ENCODE measurements around the gene F9.
"Not testable (repeated sequence)": the region's sequence is repeated elsewhere in the genome, so short reads cannot be mapped to it uniquely, and the experiment has no call there.

F9 gene

DNA sequence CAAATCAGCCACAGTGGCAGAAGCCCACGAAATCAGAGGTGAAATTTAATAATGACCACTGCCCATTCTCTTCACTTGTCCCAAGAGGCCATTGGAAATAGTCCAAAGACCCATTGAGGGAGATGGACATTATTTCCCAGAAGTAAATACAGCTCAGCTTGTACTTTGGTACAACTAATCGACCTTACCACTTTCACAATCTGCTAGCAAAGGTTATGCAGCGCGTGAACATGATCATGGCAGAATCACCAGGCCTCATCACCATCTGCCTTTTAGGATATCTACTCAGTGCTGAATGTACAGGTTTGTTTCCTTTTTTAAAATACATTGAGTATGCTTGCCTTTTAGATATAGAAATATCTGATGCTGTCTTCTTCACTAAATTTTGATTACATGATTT, at the start of gene F9:
Gene F9, plus strand, starts transcription at position 190 of the 400 bp plus-strand sequence. Its CDS starts 26 bp downstream, at position 216.
- no peak for DNase-seq (ENCODE audit: low read depth in 2 of 2)

GRCh38 chrX:139483699-139484098, 46.8 kb upstream of the F9 start:
- no peak for DNase-seq (ENCODE audit: low read depth in 2 of 2)

DNA sequence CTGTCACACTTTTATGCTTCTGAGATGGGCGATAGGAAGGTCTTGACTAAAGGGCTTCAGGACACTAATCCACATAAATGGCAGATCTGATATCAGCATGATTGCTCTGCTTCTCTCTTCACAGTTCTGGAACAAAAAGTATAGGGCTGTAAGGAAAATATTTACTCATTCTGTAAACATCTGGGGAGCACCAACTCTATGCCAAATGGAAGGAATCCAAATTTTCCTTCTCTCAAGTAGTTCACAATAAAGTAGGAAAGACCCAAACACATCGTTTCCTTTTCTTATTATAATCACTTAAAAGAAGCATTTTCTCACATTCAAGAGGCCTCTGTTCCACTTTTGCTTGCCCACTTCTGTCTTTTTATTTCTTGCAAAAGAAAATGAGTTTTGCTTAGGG, 45.9 kb upstream of the F9 start:
- DNase-seq (ENCODE audit: low read depth in 2 of 2) = no peak

DNA sequence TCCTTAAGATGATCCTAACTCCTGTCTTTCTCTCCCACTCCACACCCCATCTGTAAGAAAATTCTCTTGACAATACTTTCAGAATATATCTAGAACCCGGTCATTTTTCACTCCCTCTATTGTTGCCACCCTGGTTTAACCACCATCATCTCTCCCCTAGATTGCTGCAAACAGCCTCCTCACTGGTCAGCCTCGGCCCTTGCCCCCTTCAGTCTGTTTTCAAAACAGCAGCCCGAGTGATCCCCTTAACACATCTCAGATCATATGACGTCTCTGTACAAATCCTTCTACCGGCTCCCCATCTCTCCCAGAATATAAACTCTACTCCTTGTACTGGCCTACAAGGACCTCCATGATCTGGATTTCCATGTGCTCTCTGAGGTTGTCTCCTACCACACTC, 35.2 kb upstream of the F9 start:
- DNase-seq (ENCODE audit: low read depth in 2 of 2) = no peak

DNA sequence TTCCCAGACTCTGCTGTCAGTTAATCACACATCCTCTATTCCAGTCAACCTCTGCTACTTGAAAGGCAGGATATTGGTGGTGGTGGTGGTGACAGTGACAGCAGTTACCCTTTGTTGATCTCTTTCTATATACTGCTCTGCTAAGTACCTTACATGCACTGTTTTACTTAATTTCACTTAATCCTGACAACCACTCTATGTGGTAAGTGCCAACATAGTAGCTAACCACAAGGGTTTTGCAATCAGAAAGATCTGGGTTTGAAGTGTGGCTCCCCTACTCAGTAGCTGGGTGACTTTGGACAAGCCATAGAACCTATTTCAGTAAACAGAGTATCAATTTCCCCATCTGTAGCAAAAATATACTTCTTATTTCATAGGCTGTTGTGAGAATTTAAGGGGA, 24.2 kb upstream of the F9 start:
- DNase-seq (ENCODE audit: low read depth in 2 of 2) = no peak

GRCh38 chrX:139508099-139508498, 22.4 kb upstream of the F9 start:
- DNase-seq (ENCODE audit: low read depth in 2 of 2) = no peak

GRCh38 chrX:139518475-139518874, 12.1 kb upstream of the F9 start:
- DNase-seq (ENCODE audit: low read depth in 2 of 2) = no peak

GRCh38 chrX:139528829-139529228, 1.7 kb upstream of the F9 start:
- not testable (repeated sequence) for DNase-seq (ENCODE audit: low read depth in 2 of 2)

DNA sequence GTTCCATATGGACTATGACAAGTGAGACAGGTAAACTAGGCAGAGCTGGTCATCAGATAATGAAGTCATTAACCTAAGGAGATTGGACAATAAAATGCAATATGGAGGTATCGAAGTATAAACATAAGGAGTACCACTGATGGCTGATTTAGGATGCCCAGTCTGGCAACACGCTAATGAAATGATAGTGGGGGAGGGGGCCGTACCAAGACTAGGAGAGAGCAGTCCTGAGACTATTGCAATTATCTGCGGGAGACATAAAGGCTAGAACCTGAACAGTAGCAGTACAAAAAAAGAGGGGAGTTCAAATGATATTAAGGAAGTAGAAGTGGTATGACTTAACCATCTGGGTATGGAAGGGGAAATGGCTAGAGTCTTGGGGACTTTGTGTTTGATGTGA, 2.3 kb downstream of the F9 start:
- DNase-seq (ENCODE audit: low read depth in 2 of 2) = no peak

DNA sequence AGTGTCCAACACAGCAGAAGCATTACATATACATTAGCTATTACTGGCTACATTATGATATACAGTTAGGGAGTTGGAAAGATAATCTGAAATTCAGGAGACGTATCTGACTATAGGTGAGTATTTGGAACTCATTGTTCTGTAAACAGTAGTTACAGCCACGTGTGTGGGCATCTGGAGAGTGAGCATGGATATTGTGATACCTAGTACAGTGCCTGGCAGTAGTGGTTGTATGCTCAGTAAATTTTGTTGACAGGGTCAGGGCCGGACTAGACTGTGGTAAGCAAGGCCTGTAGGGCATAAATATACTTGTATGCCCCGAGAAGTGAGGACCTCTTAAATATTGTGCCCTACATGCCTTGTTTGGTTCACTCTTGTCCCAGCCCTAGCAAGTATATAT, 2.9 kb downstream of the F9 start:
- DNase-seq (ENCODE audit: low read depth in 2 of 2) = no peak

GRCh38 chrX:139538907-139539790, 8.6 kb downstream of the F9 start:
- no peak for DNase-seq (ENCODE audit: low read depth in 2 of 2)

GRCh38 chrX:139542652-139543051, 12.1 kb downstream of the F9 start:
- no peak for DNase-seq (ENCODE audit: low read depth in 2 of 2)

GRCh38 chrX:139543920-139544319, 13.4 kb downstream of the F9 start:
- DNase-seq (ENCODE audit: low read depth in 2 of 2) = no peak

DNA sequence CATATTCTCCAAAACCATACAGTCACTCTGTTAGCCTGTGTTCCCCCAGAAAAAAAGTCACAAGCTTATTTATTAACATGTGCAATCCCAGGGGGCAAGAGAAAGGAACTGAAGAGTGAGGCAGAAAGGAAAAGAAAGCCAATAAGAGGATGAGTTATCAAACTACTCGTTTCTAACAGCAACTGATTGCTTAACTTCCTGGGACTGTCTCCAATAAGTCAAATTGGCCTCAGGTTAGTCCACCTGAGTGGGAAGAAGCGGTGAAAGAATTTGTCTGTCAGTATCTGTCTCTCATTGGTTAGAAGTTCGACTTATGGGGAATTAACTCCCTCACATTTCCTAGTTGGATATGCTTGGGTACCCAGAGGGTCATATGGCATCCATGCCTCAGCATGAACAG, 14.1 kb downstream of the F9 start:
- no peak for DNase-seq (ENCODE audit: low read depth in 2 of 2)

GRCh38 chrX:139554376-139554775, 23.8 kb downstream of the F9 start:
- no peak for DNase-seq (ENCODE audit: low read depth in 2 of 2)

- no peak for DNase-seq (ENCODE audit: low read depth in 2 of 2)
Measured at GRCh38 chrX:139554991-139555675, 24.6 kb downstream of the F9 start.

- no peak for DNase-seq (ENCODE audit: low read depth in 2 of 2)
Measured at GRCh38 chrX:139559383-139560042, 29.0 kb downstream of the F9 start.

GRCh38 chrX:139560221-139560620, 29.7 kb downstream of the F9 start:
- DNase-seq (ENCODE audit: low read depth in 2 of 2) = no peak

GRCh38 chrX:139563251-139563650, 32.7 kb downstream of the F9 start:
- DNase-seq (ENCODE audit: low read depth in 2 of 2) = no peak

DNA sequence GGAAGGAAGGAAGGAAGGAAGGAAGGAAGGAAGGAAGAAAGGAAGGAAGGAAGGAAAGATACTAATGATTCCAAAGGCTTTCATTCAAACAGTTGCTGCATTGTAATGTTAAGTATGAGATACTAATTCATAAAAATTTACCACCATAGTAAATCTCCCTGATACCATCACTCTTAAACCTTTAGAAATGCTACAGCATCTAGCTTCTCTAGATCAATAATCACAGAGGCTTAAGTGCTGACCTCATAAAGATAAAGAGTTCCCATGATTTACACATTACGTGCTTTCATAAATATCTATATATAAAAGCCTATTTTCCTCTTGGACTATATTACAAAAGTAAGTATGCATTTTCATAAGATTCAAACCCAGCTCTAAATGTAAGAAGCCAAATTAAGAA, 36.4 kb downstream of the F9 start:
- no peak for DNase-seq (ENCODE audit: low read depth in 2 of 2)

GRCh38 chrX:139581068-139581467, 50.5 kb downstream of the F9 start:
- no peak for DNase-seq (ENCODE audit: low read depth in 2 of 2)

DNA sequence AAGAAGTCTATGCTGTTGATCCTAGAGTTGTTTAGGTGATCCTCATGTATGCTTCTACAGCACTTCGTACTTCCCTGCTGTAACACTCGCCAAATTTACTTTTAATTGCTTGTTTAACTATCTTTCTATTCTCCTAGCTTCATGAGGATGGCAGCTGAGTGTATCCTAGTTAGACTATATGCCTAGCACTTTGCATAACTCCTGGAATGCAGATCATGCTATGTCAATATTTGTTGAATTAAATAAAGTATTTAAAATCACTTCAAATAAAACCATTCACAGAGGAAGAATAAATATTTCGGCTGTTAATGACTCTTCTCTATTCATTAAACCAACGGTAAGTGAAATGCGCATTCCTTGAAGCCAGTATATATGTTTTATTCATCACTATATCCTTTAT, 55.1 kb downstream of the F9 start:
- no peak for DNase-seq (ENCODE audit: low read depth in 2 of 2)

- DNase-seq (ENCODE audit: low read depth in 2 of 2) = no peak
Measured at GRCh38 chrX:139596068-139596467, 65.5 kb downstream of the F9 start.

Measured in activated CD8-positive, alpha-beta memory T cell treated with anti-CD3 and anti-CD28 coated beads for 4 hours (primary cell).